ENCODE measurements around the gene SMC3.

DNA sequence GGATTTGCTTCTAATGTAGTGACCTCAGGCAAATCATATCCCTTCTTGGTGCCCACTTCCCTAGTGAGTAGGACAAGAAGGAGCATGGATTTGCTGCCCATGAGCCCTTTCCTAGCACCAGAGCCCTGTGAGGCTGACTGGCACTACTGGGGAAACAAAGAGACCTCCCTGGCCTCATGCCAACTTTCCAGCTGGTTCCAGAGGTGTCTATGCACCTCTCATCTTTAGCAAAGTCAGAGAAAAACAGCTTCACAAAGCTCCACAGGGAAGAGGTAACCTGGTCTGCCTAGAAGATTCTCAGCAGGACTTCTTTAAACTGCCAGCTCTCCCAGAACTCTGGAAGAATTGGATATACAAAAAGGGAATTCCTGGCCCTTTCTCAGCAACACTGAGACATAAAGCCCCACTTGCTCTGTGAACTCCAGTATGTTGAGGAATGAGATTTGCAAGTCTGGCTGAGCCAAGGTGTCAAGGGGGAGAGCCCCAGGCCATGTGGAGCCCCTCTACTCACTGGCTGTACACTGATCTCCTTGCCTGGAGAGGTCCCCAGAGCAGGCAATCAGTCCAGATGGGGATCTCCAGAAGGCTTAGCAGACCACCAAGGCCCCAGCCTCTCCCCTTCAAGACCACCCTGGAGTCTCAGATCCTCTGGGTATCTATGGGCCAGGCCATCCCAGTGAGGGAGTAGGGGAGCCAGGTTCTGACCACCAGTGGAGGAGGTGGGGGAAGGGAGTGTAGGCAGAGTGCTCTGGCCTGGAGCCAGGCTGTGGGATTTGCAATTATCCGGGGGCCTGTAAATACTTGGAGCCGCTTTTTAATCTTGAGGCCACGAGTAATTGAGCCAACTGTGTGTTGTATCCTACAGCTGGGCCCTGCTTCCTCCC, 52.3 kb downstream of the SMC3 start:
- TF ChIP-seq, protein P1, sequence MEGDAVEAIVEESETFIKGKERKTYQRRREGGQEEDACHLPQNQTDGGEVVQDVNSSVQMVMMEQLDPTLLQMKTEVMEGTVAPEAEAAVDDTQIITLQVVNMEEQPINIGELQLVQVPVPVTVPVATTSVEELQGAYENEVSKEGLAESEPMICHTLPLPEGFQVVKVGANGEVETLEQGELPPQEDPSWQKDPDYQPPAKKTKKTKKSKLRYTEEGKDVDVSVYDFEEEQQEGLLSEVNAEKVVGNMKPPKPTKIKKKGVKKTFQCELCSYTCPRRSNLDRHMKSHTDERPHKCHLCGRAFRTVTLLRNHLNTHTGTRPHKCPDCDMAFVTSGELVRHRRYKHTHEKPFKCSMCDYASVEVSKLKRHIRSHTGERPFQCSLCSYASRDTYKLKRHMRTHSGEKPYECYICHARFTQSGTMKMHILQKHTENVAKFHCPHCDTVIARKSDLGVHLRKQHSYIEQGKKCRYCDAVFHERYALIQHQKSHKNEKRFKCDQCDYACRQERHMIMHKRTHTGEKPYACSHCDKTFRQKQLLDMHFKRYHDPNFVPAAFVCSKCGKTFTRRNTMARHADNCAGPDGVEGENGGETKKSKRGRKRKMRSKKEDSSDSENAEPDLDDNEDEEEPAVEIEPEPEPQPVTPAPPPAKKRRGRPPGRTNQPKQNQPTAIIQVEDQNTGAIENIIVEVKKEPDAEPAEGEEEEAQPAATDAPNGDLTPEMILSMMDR (IDR thresholded peaks at IDR 0.05 in 2 of 3, conservative IDR thresholded peaks at IDR 0.05 in 1 of 3; ENCODE audit: borderline replicate concordance in 1 of 3, insufficient read depth in 1 of 3, low read depth in 2 of 3, low read length in 2 of 3), result no peak
- TF ChIP-seq SRF (IDR thresholded peaks at IDR 0.05; ENCODE audit: low read depth) (no peak), POLR2A (IDR thresholded peaks at IDR 0.05; ENCODE audit: borderline replicate concordance, extremely low read depth, insufficient read depth, insufficient read length) (no peak), EZH2phosphoT487 (IDR thresholded peaks at IDR 0.05; ENCODE audit: borderline replicate concordance) (no peak), JUND (IDR thresholded peaks at IDR 0.05) (no peak), POLR2AphosphoS5 (IDR thresholded peaks at IDR 0.05; ENCODE audit: low read depth, low read length) (no peak)
- TF ChIP-seq, protein P2, sequence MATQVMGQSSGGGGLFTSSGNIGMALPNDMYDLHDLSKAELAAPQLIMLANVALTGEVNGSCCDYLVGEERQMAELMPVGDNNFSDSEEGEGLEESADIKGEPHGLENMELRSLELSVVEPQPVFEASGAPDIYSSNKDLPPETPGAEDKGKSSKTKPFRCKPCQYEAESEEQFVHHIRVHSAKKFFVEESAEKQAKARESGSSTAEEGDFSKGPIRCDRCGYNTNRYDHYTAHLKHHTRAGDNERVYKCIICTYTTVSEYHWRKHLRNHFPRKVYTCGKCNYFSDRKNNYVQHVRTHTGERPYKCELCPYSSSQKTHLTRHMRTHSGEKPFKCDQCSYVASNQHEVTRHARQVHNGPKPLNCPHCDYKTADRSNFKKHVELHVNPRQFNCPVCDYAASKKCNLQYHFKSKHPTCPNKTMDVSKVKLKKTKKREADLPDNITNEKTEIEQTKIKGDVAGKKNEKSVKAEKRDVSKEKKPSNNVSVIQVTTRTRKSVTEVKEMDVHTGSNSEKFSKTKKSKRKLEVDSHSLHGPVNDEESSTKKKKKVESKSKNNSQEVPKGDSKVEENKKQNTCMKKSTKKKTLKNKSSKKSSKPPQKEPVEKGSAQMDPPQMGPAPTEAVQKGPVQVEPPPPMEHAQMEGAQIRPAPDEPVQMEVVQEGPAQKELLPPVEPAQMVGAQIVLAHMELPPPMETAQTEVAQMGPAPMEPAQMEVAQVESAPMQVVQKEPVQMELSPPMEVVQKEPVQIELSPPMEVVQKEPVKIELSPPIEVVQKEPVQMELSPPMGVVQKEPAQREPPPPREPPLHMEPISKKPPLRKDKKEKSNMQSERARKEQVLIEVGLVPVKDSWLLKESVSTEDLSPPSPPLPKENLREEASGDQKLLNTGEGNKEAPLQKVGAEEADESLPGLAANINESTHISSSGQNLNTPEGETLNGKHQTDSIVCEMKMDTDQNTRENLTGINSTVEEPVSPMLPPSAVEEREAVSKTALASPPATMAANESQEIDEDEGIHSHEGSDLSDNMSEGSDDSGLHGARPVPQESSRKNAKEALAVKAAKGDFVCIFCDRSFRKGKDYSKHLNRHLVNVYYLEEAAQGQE (IDR thresholded peaks at IDR 0.05; ENCODE audit: low read depth), result no peak

All from HCT116 (cell line).